Tibial artery (tissue), 4 donors: Measurements from ENCODE around the gene AMFR.

ENCODE experiments used
- DNase-seq, 2 donors: peaks; one replicate each; pipeline ENCODE4 v3.0.0-alpha.2; 2019
- H3K27ac ChIP-seq, 2 donors: fragments of 200-600 bp; sonication (generic) in 1 of 2; 1 replicate in 1 of 2; 2 replicates in 1 of 2; pipeline ENCODE4 v1.5.1; 2018 to 2019; ENCODE audit warnings: mild to moderate bottlenecking in 1 of 2
- H3K27me3 ChIP-seq, 2 donors: fragments of 200-600 bp; sonication (generic) in 1 of 2; one replicate each; pipeline versions ENCODE4 v1.5.1 to v1.6.0; 2016 to 2019
- H3K36me3 ChIP-seq, 3 donors: fragments of 200-600 bp; sonication (generic) in 2 of 3; one replicate each; pipeline ENCODE4 v1.5.1; 2016 to 2019; ENCODE audit warnings: mild to moderate bottlenecking in 2 of 3
- H3K4me1 ChIP-seq, 4 donors: fragments of 200-600 bp; sonication (generic) in 2 of 4; 1 replicate in 3 of 4; 2 replicates in 1 of 4; pipeline ENCODE4 v1.5.1; 2016 to 2019
- H3K4me3 ChIP-seq, 2 donors: fragments of 200-600 bp; sonication (generic) in 1 of 2; 1 replicate in 1 of 2; 2 replicates in 1 of 2; pipeline ENCODE4 v1.5.1; 2018 to 2019; ENCODE audit warnings: mild to moderate bottlenecking in 2 of 2
- H3K9me3 ChIP-seq, 3 donors: fragments of 200-600 bp; sonication (generic) in 1 of 3; one replicate each; pipeline ENCODE4 v1.5.1; 2016 to 2019
- intact Hi-C: fragments of 100-400 bp; cut with DNase I; formaldehyde crosslinking; loops from one replicate; pipeline ENCODE4 v1.15.0; 2023; ENCODE audit warnings: low total_unique reads
- TF ChIP-seq, protein P1 (sequence below), 2 experiments: fragments of 200-600 bp in 1 of 2; fragments of 450-650 bp in 1 of 2; IDR thresholded peaks; one replicate each; pipeline ENCODE4 v1.5.1; 2017 to 2019; ENCODE audit warnings: antibody characterized with exemption in 2 of 2, mild to moderate bottlenecking in 1 of 2, moderate library complexity in 1 of 2

The AMFR gene

DNA sequence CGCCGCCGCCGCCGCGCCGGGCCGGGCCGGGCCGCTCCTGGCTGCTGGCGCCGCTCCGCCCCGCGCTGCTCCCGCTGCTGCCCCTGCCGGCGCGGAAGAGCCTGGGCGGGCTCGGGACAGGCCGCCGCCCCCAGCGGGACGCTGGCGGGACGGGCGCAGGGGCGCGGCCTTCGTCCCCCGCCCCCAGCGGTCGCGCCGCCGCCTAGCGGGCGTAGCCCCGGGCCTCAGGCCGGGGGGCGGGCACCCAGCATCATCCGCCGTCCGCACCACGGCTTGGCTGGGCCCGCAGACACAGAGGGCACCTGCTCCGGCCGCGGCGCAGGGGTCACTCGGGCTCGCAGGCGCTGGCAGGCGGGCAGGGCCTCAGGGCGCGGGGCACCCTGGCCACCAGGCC lies at the start of gene AMFR:
AMFR (minus strand) TSS at position 107 of the 394 bp plus-strand sequence. CDS start 218 bp downstream, outside the sequence.
- Histone ChIP-seq H3K4me3 (peak within 1 kb of the TSS; percentile 79 to 99), H3K4me1 (peaks cover 0 to 38% (median 25%) of the 10 kb centered on the region in 4 donors), H3K27me3 (no peaks in the 10 kb centered on the region), H3K27ac (peak within 1 kb of the TSS; percentile 90 to 91), H3K9me3 (no peaks in the 10 kb centered on the region), H3K36me3 (peaks cover 0 to 1% (median 0%) of the 10 kb centered on the region in 3 donors)
- intact Hi-C loops, result no loop called here
- peak; percentile 45 to 82 for DNase-seq
- TF ChIP-seq, protein P1, sequence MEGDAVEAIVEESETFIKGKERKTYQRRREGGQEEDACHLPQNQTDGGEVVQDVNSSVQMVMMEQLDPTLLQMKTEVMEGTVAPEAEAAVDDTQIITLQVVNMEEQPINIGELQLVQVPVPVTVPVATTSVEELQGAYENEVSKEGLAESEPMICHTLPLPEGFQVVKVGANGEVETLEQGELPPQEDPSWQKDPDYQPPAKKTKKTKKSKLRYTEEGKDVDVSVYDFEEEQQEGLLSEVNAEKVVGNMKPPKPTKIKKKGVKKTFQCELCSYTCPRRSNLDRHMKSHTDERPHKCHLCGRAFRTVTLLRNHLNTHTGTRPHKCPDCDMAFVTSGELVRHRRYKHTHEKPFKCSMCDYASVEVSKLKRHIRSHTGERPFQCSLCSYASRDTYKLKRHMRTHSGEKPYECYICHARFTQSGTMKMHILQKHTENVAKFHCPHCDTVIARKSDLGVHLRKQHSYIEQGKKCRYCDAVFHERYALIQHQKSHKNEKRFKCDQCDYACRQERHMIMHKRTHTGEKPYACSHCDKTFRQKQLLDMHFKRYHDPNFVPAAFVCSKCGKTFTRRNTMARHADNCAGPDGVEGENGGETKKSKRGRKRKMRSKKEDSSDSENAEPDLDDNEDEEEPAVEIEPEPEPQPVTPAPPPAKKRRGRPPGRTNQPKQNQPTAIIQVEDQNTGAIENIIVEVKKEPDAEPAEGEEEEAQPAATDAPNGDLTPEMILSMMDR (IDR thresholded peaks at IDR 0.05), result peak; percentile 44 to 88

DNA sequence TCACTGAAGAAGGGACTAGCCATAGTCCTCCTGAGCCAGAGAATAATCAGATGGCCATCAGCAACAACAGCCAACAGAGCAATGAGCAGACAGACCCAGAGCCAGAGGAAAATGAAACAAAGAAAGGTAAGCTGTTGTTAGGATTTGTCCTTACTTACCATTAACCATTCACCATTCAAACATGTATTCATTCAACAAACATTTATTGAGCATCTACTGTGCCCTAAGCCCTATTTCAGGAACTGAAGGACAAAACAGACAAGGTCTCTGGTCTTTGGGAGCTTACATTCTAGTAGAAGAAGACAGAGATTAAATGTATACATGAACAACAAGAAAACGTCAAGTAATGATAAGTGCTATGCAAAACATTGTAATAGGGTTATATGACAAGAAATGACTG lies 45.3 kb upstream of the AMFR start:
- TF ChIP-seq, protein P1 (IDR thresholded peaks at IDR 0.05), result no peak
- Histone ChIP-seq H3K27ac (no peak overlapping the region), H3K27me3 (no peaks in the 10 kb centered on the region), H3K36me3 (peaks cover 91 to 99% (median 97%) of the 10 kb centered on the region in 3 donors), H3K9me3 (no peaks in the 10 kb centered on the region), H3K4me3 (no peak overlapping the region), H3K4me1 (no peaks in the 10 kb centered on the region)
- DNase-seq, result no peak
- intact Hi-C loops, result no loop called here

DNA sequence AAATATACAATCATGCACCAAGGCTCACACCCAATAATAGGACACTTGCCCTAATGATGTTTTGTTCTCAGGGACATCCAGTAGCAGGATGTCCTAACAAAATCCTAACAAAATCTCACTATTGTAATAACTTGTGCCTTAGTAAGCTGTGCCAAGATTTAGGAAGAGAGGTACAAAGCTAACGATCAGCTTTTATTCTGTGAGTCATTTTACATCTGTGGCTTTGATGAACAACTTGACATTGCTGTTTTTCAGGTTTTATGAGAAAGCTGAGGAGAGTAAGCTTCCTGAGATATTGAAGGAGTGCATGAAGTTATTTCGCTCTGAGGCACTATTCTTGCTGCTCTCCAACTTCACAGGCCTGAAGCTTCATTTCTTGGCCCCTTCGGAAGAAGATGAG lies 44.9 kb upstream of the AMFR start:
- no peak overlapping the region for H3K27ac ChIP-seq
- no peak for DNase-seq
- H3K36me3 ChIP-seq, result peaks cover 91 to 99% (median 97%) of the 10 kb centered on the region in 3 donors
- H3K27me3 ChIP-seq, result no peaks in the 10 kb centered on the region
- H3K9me3 ChIP-seq, result no peaks in the 10 kb centered on the region
- H3K4me1 ChIP-seq, result no peaks in the 10 kb centered on the region
- intact Hi-C loops, result no loop called here
- TF ChIP-seq, protein P1 (IDR thresholded peaks at IDR 0.05), result no peak
- H3K4me3 ChIP-seq, result no peak overlapping the region

DNA sequence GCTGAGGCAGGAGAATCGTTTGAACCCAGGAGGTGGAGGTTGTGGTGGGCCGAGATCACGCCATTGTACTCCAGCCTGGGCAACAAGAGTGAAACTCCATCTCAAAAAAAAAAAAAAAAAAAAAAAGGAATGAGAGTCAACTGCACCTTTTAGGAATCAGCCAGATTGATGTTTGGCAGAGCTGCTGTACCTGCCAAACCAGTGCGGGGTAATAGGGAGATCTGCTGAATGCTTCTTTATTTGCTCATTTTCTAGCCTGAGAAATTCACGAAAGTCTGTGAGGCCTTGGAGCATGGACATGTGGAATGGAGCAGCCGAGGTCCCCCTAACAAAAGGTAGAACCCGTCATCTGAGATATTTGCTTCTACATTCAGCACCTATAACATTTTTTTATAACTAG lies 44.4 kb upstream of the AMFR start:
- no peak overlapping the region for H3K4me3 ChIP-seq
- no peaks in the 10 kb centered on the region for H3K4me1 ChIP-seq
- TF ChIP-seq, protein P1 (IDR thresholded peaks at IDR 0.05), result no peak
- no peak for DNase-seq
- no peaks in the 10 kb centered on the region for H3K9me3 ChIP-seq
- intact Hi-C loops, result no loop called here
- H3K27ac ChIP-seq, result no peak overlapping the region
- H3K27me3 ChIP-seq, result no peaks in the 10 kb centered on the region
- H3K36me3 ChIP-seq, result peaks cover 89 to 99% (median 97%) of the 10 kb centered on the region in 3 donors

DNA sequence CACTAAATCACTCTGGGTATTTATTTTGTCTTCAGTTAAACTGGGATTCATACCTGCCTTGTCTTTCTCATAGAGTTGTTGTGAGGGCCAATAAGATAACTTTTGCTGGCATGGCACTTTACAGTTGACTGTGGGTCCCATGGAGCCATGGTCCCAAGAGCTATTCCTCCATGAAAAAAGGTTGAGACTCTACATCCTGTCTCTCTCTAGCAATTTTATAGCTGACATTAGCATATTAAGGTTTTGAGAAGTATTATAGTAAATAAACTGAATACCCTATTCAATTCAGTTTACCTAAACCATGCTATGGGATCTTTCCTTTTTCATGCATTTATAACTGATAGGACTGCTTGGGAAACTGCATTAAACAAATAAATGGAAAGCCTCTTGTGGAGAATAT lies 43.5 kb upstream of the AMFR start:
- Histone ChIP-seq H3K36me3 (peaks cover 89 to 98% (median 95%) of the 10 kb centered on the region in 3 donors), H3K9me3 (no peaks in the 10 kb centered on the region), H3K4me3 (no peak overlapping the region), H3K27me3 (no peaks in the 10 kb centered on the region), H3K27ac (no peak overlapping the region), H3K4me1 (no peaks in the 10 kb centered on the region)
- no peak for DNase-seq
- intact Hi-C loops, result no loop called here
- TF ChIP-seq, protein P1 (IDR thresholded peaks at IDR 0.05), result no peak

DNA sequence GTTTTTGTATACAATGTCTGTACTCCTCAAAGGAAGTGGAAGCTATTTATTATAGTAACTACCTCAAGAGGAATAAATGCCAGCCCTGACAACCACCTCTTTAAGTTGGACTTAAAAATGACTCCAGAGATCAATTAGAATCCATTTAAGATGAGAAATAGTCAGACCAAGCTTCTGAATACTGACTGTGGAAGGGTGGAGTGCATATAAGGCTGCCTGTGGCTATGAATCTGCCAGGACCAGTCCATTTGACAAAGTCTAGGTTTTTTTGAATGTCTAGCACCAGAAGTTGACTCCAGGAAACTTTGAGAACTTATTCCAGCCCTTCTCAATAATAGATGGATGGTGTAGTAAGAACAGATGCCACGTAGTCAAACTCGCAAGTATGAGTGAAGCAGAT lies 41.0 kb upstream of the AMFR start:
- Histone ChIP-seq H3K9me3 (no peaks in the 10 kb centered on the region), H3K36me3 (peaks cover 80 to 94% (median 83%) of the 10 kb centered on the region in 3 donors), H3K4me1 (no peaks in the 10 kb centered on the region), H3K27me3 (no peaks in the 10 kb centered on the region), H3K4me3 (no peak overlapping the region), H3K27ac (no peak overlapping the region)
- intact Hi-C loops, result no loop called here
- no peak for DNase-seq
- TF ChIP-seq, protein P1 (IDR thresholded peaks at IDR 0.05), result no peak
